ENCODE results near the gene DNMT1.
A peak's percentile ranks its signal among the peaks of the same experiment; 100 is the strongest.

DNMT1 gene

GRCh38 chr19:10091895-10092641 is 102.7 kb downstream of the DNMT1 start:
- DNase-seq: no peak

- DNase-seq: no peak
Measured at GRCh38 chr19:10091370-10091687, 103.4 kb downstream of the DNMT1 start.

GRCh38 chr19:10089801-10090375 is 104.9 kb downstream of the DNMT1 start:
- no peak for DNase-seq

GRCh38 chr19:10088949-10089554 is 105.7 kb downstream of the DNMT1 start:
- DNase-seq: no peak

- DNase-seq: no peak
Measured at GRCh38 chr19:10087296-10088061, 107.3 kb downstream of the DNMT1 start.

GRCh38 chr19:10086591-10087192 is 108.1 kb downstream of the DNMT1 start:
- DNase-seq: no peak

- DNase-seq: peak; percentile 6 to 24
Measured at GRCh38 chr19:10085641-10086590, 108.8 kb downstream of the DNMT1 start, which contains the start of gene SHFL. TSS of gene SHFL (plus strand) at chr19:10086317. CDS start at chr19:10086428, 111 bp downstream.

GRCh38 chr19:10084803-10085202 is 110.0 kb downstream of the DNMT1 start:
- DNase-seq: no peak

GRCh38 chr19:10083911-10084310 is 110.8 kb downstream of the DNMT1 start:
- no peak for DNase-seq

Data from NCI-H2081 (cell line).